22Rv1 (cell line): Measurements from ENCODE around the gene GDPD2.

Experiments used
- CTCF ChIP-seq: fragments of 450-650 bp; IDR thresholded peaks from 2 replicates; pipeline ENCODE4 v1.5.1; 2017; ENCODE audit warnings: mild to moderate bottlenecking
- ZFX ChIP-seq: fragments of 450-650 bp; IDR thresholded peaks from 2 replicates; pipeline ENCODE4 v1.6.1; 2017; ENCODE audit warnings: antibody characterized with exemption, borderline replicate concordance

- TF ChIP-seq ZFX, result no peak
- TF ChIP-seq CTCF, result no peak
Measured at GRCh38 chrX:70398899-70399298, 24.2 kb upstream of the GDPD2 start.
